ENCODE data around the gene MS4A10. TPM values are rescaled to one million over a fixed set of nuclear protein-coding genes. Genes with fewer than 3 reads are reported as not detected.
"Not testable (repeated sequence)": the region's sequence is repeated elsewhere in the genome, so short reads cannot be mapped to it uniquely, and the experiment has no call there.

The MS4A10 gene
- total RNA-seq, 2 experiments from 2014 or later = not detected

GRCh38 chr11:60753309-60753708, 31.8 kb upstream of the MS4A10 start:
- ATAC-seq = no peak
- Mint-ChIP-seq H3K4me1 (ENCODE audit: low read depth) (no peaks in the 10 kb centered on the region), H3K27me3 (peaks cover 6% of the 10 kb centered on the region), H3K4me3 (no peak overlapping the region), H3K36me3 (ENCODE audit: low read depth) (no peaks in the 10 kb centered on the region), H3K9me3 (no peaks in the 10 kb centered on the region), H3K27ac (no peak overlapping the region)
- ChIA-PET POLR2A (interaction anchor here (0.7 kb wide), 1 partner anchor 970 kb away, joined by 3 read pairs; no protein-coding TSS in a partner anchor), CTCF (interaction anchor here (0.8 kb wide), 1 partner anchor 10 kb away, joined by 3 read pairs; no protein-coding TSS in a partner anchor)
- intact Hi-C loops (cut with micrococcal nuclease) = no loop called here
- no peak for DNase-seq
- TF ChIP-seq, protein P1, sequence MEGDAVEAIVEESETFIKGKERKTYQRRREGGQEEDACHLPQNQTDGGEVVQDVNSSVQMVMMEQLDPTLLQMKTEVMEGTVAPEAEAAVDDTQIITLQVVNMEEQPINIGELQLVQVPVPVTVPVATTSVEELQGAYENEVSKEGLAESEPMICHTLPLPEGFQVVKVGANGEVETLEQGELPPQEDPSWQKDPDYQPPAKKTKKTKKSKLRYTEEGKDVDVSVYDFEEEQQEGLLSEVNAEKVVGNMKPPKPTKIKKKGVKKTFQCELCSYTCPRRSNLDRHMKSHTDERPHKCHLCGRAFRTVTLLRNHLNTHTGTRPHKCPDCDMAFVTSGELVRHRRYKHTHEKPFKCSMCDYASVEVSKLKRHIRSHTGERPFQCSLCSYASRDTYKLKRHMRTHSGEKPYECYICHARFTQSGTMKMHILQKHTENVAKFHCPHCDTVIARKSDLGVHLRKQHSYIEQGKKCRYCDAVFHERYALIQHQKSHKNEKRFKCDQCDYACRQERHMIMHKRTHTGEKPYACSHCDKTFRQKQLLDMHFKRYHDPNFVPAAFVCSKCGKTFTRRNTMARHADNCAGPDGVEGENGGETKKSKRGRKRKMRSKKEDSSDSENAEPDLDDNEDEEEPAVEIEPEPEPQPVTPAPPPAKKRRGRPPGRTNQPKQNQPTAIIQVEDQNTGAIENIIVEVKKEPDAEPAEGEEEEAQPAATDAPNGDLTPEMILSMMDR (IDR thresholded peaks at IDR 0.05) = no peak

DNA sequence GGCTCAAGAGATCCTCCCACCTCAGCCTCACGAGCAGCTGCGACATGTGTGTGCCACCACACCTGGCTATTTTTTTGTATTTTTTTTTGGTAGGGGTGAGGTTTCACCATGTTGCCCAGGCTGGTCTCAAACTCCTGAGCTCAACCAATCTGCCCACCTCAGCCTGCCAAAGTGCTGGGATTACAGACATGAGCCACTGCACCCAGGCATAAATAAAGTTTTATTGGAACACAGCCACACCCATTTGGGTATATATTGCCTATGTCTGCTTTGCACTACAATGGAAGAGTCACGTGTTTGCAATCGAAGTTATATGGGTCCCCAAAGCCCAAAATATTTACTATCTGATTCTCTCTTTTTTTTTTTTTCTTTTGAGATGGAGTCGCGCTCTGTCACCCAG, 30.2 kb upstream of the MS4A10 start:
- no peak overlapping the region for H3K27ac Mint-ChIP-seq
- H3K4me1 Mint-ChIP-seq (ENCODE audit: low read depth) = no peaks in the 10 kb centered on the region
- POLR2A ChIA-PET = no interaction called here
- H3K36me3 Mint-ChIP-seq (ENCODE audit: low read depth) = no peaks in the 10 kb centered on the region
- H3K27me3 Mint-ChIP-seq = peaks cover 17% of the 10 kb centered on the region
- CTCF ChIA-PET = interaction anchor here (0.9 to 1.6 kb wide), 2 partner anchors 10 to 24 kb away, joined by 3 read pairs; no protein-coding TSS in a partner anchor
- no peaks in the 10 kb centered on the region for H3K9me3 Mint-ChIP-seq
- H3K4me3 Mint-ChIP-seq = no peak overlapping the region
- ATAC-seq = no peak
- DNase-seq = no peak
- TF ChIP-seq, protein P1 (IDR thresholded peaks at IDR 0.05) = no peak
- intact Hi-C loops (cut with micrococcal nuclease) = no loop called here

DNA sequence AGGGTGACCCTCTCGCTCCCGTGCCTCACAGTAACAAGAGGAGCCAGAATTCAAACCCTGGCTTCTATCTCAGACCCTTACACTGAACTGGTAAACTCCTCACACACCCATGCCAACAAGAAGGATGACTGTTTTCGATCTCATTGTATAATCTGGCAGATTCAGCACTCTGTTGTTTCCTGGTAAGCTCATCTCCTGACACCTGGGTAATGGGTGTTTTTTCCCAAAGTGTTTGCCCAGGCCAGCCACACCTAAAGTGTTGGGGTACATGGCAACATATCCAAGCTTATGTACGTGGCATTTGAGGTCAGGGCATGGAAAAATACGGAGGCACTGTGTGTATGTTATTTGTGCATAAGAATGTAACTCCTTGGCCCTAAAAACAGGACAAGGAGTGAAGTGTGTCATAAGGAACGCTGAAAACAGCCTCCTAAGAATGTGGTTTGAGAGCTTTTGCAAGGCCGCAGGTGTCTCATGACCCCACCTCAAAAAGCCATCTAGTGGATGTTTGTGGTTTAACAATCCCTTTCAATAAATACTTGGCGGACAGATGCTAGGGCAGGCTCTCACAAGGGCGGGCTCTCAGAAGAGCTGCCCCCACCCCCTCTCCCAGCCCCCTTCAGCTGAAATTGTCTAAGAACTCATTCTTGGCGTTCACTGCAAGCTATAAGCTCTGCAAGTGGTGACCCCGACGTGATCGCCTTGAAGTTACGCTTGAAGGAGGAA, 28.7 kb upstream of the MS4A10 start, which contains the start of gene MS4A15:
Gene MS4A15, plus strand, starts transcription at position 561 of the 726 bp plus-strand sequence. CDS start 6,867 bp downstream, outside the sequence.
- Mint-ChIP-seq H3K9me3 (no peaks in the 10 kb centered on the region), H3K4me3 (no peak within 1 kb of the TSS), H3K4me1 (ENCODE audit: low read depth) (no peaks in the 10 kb centered on the region), H3K36me3 (ENCODE audit: low read depth) (no peaks in the 10 kb centered on the region), H3K27me3 (peaks cover 25% of the 10 kb centered on the region), H3K27ac (no peak within 1 kb of the TSS)
- ChIA-PET CTCF (interaction anchor here (0.6 to 2.1 kb wide), 9 partner anchors 9 to 1846 kb away, joined by 3 to 9 read pairs (median 4); no protein-coding TSS in a partner anchor), POLR2A (no interaction called here)
- ATAC-seq (no peak), DNase-seq (no peak)
- TF ChIP-seq, protein P1 (IDR thresholded peaks at IDR 0.05) = peak; percentile 40
- intact Hi-C loops (cut with micrococcal nuclease) = no loop called here

GRCh38 chr11:60757231-60757800, 27.8 kb upstream of the MS4A10 start:
- DNase-seq (no peak), ATAC-seq (no peak)
- TF ChIP-seq, protein P1 (IDR thresholded peaks at IDR 0.05) = no peak
- no peaks in the 10 kb centered on the region for H3K36me3 Mint-ChIP-seq (ENCODE audit: low read depth)
- H3K27me3 Mint-ChIP-seq = peaks cover 22% of the 10 kb centered on the region
- no peak overlapping the region for H3K27ac Mint-ChIP-seq
- H3K4me1 Mint-ChIP-seq (ENCODE audit: low read depth) = no peaks in the 10 kb centered on the region
- POLR2A ChIA-PET = no interaction called here
- intact Hi-C loops (cut with micrococcal nuclease) = no loop called here
- CTCF ChIA-PET = interaction anchor here (1.1 to 2.1 kb wide), 7 partner anchors 9 to 84 kb away, joined by 3 to 9 read pairs (median 4); no protein-coding TSS in a partner anchor
- H3K9me3 Mint-ChIP-seq = no peaks in the 10 kb centered on the region
- H3K4me3 Mint-ChIP-seq = no peak overlapping the region

GRCh38 chr11:60758671-60759070, 26.5 kb upstream of the MS4A10 start:
- H3K36me3 Mint-ChIP-seq (ENCODE audit: low read depth); H3K4me3 Mint-ChIP-seq; intact Hi-C loops (cut with micrococcal nuclease); DNase-seq; H3K9me3 Mint-ChIP-seq; ATAC-seq; POLR2A ChIA-PET; H3K27ac Mint-ChIP-seq; H3K4me1 Mint-ChIP-seq (ENCODE audit: low read depth): not testable (repeated sequence)
- H3K27me3 Mint-ChIP-seq = peaks cover 22% of the 10 kb centered on the region
- CTCF ChIA-PET = interaction anchor here (1.1 kb wide), 1 partner anchor 10 kb away, joined by 4 read pairs; no protein-coding TSS in a partner anchor

DNA sequence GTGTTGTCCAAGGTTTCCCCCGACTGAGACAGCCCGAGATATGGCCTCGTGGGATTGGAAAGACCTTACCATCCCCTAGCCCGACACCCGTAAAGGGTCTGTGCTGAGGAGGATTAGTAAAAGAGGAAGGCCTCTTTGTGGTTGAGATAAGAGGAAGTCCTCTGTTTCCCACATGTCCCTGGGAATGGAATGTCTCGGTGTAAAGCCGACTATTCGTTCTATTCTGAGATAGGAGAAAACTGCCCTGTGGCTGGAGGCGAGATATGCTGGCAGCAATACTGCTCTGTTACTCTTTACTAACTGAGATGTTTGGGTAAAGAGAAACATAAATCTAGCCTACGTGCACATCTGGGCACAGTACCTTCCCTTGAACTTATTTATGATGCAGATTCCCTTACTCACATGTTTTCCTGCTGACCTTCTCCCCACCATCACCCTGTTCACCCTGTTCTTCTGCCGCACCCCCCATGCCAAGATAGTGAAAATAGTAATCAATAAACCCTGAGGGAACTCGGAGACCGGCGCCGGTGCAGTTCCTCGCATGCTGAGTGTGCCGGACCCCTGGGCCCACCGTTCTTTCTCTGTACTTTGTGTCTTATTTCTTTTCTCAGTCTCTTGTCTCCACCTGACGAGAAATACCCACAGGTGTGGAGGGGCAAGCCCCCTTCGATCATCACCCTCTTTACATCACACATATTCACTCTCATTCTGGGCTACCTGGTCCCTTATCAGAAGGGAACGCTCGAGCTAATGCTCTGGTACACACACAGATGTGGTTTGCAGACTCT, 25.5 kb upstream of the MS4A10 start:
- H3K27ac Mint-ChIP-seq; DNase-seq; ATAC-seq; H3K36me3 Mint-ChIP-seq (ENCODE audit: low read depth); H3K9me3 Mint-ChIP-seq; H3K4me1 Mint-ChIP-seq (ENCODE audit: low read depth); POLR2A ChIA-PET; H3K4me3 Mint-ChIP-seq: not testable (repeated sequence)
- CTCF ChIA-PET = interaction anchor here (9.7 kb wide), 1 partner anchor 17 kb away, joined by 116 read pairs; no protein-coding TSS in a partner anchor
- peaks cover 24% of the 10 kb centered on the region for H3K27me3 Mint-ChIP-seq
- intact Hi-C loops (cut with micrococcal nuclease) = loop anchor here (10.0 kb wide), 1 partner anchor 65 kb away; no protein-coding TSS in a partner anchor

Data from activated CD8-positive, alpha-beta T cell treated with anti-CD3 and anti-CD28 coated beads for 36 hours (primary cell).